ENCODE results near the gene MFAP2. TPM values are rescaled to one million over a fixed set of nuclear protein-coding genes. Genes with fewer than 3 reads are reported as not detected.

MFAP2 gene
- total RNA-seq, 4 donors from 2014 or later, result 1.9 to 8.4 (median 2.1) TPM; not detected in 1

- peak in 1 of 3 donors; percentile 53 for DNase-seq
- Histone ChIP-seq H3K27ac (peak overlapping the region in 1 of 4 donors; percentile 66), H3K4me1 (peaks cover 0 to 28% (median 0%) of the 10 kb centered on the region in 4 donors), H3K9me3 (no peaks in the 10 kb centered on the region), H3K4me3 (no peak overlapping the region), H3K27me3 (no peaks in the 10 kb centered on the region), H3K36me3 (no peaks in the 10 kb centered on the region)
- TF ChIP-seq POLR2A (IDR thresholded peaks at IDR 0.05) (no peak), CTCF (IDR thresholded peaks at IDR 0.05) (no peak)
These were observed 2.3 kb downstream of the MFAP2 start for GRCh38 chr1:16978139-16978538.

GRCh38 chr1:16977377-16977776, 3.0 kb downstream of the MFAP2 start:
- Histone ChIP-seq H3K4me3 (no peak overlapping the region), H3K9me3 (no peaks in the 10 kb centered on the region), H3K4me1 (peaks cover 0 to 28% (median 0%) of the 10 kb centered on the region in 4 donors), H3K27me3 (no peaks in the 10 kb centered on the region), H3K36me3 (no peaks in the 10 kb centered on the region), H3K27ac (no peak overlapping the region)
- DNase-seq, result no peak
- TF ChIP-seq POLR2A (IDR thresholded peaks at IDR 0.05) (no peak), CTCF (IDR thresholded peaks at IDR 0.05) (no peak)

- DNase-seq, result no peak
- no peaks in the 10 kb centered on the region for H3K27me3 ChIP-seq
- no peak for TF ChIP-seq CTCF (IDR thresholded peaks at IDR 0.05)
- TF ChIP-seq POLR2A (IDR thresholded peaks at IDR 0.05), result no peak
- H3K9me3 ChIP-seq, result no peaks in the 10 kb centered on the region
- no peaks in the 10 kb centered on the region for H3K36me3 ChIP-seq
- no peak overlapping the region for H3K4me3 ChIP-seq
- peaks cover 0 to 28% (median 0%) of the 10 kb centered on the region in 4 donors for H3K4me1 ChIP-seq
- H3K27ac ChIP-seq, result no peak overlapping the region
These were observed 3.5 kb downstream of the MFAP2 start for GRCh38 chr1:16976966-16977365.

- Histone ChIP-seq H3K4me1 (peaks cover 0 to 28% (median 0%) of the 10 kb centered on the region in 4 donors), H3K27me3 (no peaks in the 10 kb centered on the region), H3K27ac (no peak overlapping the region), H3K36me3 (no peaks in the 10 kb centered on the region), H3K4me3 (no peak overlapping the region), H3K9me3 (no peaks in the 10 kb centered on the region)
- no peak for TF ChIP-seq POLR2A (IDR thresholded peaks at IDR 0.05)
- DNase-seq, result no peak
These were observed 4.6 kb downstream of the MFAP2 start for GRCh38 chr1:16975838-16976237.

GRCh38 chr1:16975211-16975610, 5.2 kb downstream of the MFAP2 start:
- no peaks in the 10 kb centered on the region for H3K36me3 ChIP-seq
- TF ChIP-seq CTCF (IDR thresholded peaks at IDR 0.05) (no peak), POLR2A (IDR thresholded peaks at IDR 0.05) (no peak)
- no peaks in the 10 kb centered on the region for H3K9me3 ChIP-seq
- no peaks in the 10 kb centered on the region for H3K27me3 ChIP-seq
- no peak for DNase-seq
- H3K27ac ChIP-seq, result no peak overlapping the region
- H3K4me1 ChIP-seq, result peaks cover 0 to 23% (median 0%) of the 10 kb centered on the region in 4 donors
- H3K4me3 ChIP-seq, result no peak overlapping the region

- Histone ChIP-seq H3K4me1 (peaks cover 0 to 9% (median 0%) of the 10 kb centered on the region in 4 donors), H3K9me3 (no peaks in the 10 kb centered on the region), H3K4me3 (no peak overlapping the region), H3K27me3 (no peaks in the 10 kb centered on the region), H3K36me3 (no peaks in the 10 kb centered on the region), H3K27ac (no peak overlapping the region)
- no peak for TF ChIP-seq CTCF (IDR thresholded peaks at IDR 0.05)
- TF ChIP-seq POLR2A (IDR thresholded peaks at IDR 0.05), result no peak
- DNase-seq, result no peak
These were observed 7.2 kb downstream of the MFAP2 start for GRCh38 chr1:16973215-16973614.

All from Peyer's patch (tissue), 4 donors.